GOT3 (cell line): ENCODE results near the gene ATP6V0A1.
"Not testable (repeated sequence)": the region's sequence is repeated elsewhere in the genome, so short reads cannot be mapped to it uniquely, and the experiment has no call there.

Experiments used
- DNase-seq: peaks from one replicate; lab custom pipeline; 2025; ENCODE audit warnings: mixed read lengths; lab: John Stamatoyannopoulos, UW

Gene ATP6V0A1

DNA sequence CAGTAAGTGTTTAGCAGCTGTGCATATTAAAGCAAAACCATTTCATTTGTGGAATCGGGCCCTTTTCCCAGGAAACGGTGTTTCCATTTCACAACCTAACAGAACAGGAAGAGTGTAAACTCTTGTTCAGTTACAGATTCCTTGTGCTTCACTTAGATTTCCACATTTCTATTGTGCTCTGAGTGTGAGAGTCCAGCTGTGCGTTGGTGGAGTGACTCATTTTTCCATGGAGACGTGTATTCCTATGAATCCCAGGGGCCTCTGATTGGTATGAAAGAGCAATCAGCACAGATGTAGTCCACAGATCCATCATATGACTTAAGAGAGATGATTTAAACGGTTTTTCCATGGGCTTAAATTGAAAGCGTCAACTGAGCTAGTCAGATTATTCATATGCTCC, 22.3 kb upstream of the ATP6V0A1 start:
- DNase-seq = peak; percentile 46

GRCh38 chr17:42438600-42439567, 19.8 kb upstream of the ATP6V0A1 start:
- no peak for DNase-seq

DNA sequence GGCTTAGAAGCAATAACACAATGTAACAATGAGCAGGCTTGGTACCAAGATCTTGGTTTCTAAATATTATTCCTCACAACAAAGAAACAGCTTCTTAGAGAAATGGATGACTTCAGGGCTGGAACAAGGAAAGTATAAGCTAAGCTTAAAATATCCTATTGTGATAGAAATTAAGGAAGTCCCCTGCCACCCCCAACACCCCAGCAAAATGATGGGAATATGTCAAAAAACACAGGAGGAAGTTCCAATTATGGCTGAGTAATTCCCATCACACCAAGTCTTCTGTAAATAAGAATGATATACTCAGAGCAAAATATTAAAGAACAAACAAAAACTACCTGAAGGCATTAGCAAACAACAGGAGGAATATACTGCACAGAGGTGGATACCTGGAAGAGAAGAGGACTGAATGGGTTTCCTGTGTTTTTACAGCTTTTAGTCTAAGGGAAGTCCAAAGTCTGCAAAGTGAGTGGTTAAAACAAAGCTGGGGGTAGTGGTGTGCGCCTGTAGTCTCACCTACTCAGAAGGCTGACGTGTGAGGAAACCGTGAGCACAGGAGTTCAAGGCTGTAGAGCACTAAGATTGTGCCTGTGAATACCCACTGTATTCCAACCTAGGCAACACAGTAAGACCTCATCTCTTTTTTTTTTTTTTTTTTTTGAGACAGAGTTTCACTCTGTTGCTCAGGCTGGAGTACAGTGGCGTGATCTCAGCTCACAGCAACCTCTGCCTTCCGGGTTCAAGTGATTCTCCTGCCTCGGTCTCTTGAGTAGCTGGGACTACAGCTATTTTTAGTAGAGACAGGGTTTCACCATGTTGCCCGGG, 17.1 kb upstream of the ATP6V0A1 start:
- DNase-seq = no peak

DNA sequence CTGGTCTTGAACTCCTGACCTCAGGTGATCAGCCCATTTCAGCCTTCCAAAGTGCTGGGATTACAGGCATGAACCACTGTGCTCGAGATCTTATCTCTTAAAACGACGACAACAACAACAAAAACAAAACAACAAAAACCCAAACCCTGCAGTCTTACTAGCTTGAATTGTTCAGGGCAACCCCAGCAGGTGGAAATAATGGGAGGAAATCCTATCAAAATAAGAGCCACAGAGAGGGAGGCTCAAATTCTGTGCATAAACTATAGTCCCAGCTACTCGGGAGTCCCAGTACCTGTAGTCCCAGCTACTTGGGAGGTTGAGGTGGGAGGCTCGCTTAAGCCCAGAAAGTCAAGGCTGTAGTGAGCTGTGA, 16.5 kb upstream of the ATP6V0A1 start:
- no peak for DNase-seq

DNA sequence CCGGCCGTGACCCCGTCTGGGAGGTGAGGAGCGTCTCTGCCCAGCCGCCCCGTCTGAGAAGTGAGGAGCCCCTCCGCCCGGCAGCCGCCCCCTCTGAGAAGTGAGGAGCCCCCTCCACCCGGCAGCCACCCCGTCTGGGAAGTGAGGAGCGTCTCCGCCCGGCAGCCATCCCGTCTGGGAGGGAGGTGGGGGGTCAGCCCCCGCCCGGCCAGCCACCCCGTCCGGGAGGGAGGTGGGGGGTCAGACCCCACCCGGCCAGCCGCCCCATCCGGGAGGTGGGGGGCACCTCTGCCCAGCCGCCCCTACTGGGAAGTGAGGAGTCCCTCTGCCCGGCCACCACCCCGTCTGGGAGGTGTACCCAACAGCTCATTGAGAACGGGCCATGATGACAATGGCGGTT, 9.5 kb upstream of the ATP6V0A1 start:
- not testable (repeated sequence) for DNase-seq

- DNase-seq = not testable (repeated sequence)
Observed at GRCh38 chr17:42449838-42450237, 8.8 kb upstream of the ATP6V0A1 start.

DNA sequence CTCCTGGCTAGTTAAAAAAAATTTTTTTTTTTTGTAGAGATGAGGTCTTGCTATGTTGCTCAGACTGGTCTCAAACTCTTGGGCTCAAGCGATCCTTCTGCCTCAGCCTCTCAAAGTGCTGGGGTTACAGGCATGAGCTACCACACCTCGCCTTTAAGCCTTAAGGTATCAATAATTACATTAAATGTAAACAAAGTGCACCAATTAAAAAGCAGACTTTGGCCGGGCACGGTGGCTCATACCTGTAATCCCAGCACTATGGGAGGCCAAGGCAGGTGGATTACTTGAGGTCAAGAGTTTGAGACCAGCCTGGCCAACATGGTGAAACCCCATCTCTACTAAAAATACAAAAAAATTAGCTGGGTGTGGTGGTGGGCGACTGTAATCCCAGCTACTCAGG, 7.4 kb upstream of the ATP6V0A1 start:
- not testable (repeated sequence) for DNase-seq

DNA sequence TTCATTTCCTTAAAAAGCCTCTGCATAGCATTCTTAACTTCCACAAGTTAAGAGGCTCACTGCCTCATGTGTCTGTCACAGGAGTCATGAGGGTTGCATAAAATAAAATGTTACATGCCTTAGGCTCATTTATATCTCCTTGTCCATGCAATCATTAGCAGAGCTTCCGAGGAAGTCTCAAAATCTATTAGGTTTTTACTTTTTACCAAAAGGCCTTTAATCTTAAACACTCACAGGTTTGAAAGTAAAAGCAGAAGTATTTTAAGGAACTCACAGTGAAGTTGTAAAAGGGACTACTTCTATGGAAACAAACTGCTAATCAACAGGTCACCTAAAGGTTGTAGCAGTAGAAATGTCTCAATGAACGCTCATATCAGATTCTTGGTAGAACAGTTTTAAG, 5.2 kb upstream of the ATP6V0A1 start:
- DNase-seq = no peak

GRCh38 chr17:42454987-42455386, 3.7 kb upstream of the ATP6V0A1 start:
- not testable (repeated sequence) for DNase-seq

- DNase-seq = no peak
Observed at GRCh38 chr17:42456223-42457106, 2.2 kb upstream of the ATP6V0A1 start.

DNA sequence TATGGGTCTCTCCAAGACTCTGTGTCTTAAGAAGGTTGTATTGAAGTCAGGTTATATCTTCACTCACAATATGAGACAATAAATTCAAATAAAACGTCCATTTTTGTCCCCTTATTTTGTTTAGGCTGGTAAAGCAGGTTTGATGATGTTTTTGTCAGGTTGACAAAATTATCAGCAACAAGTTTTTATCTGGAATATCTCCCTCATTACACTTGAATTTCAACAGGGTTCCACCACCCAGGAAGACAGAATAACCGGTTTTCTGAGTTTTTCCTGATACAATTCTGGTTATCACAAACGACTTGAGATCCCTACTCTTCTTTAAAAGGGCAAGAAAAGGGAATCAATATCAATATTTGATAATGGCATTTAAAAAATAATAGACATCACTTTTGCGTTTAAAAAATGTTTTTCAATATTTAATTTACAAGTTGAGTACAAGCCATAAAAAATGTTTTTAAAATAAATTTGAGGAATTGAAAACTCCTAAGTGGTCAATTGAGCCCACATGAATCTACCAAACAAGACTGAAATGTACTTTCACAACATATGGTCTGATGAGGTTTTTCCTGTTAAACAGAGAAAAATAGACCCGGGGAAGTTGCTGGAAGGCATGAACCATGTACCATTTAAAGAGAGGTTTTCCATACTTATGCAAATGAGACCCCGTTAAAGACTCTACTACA, 1.4 kb upstream of the ATP6V0A1 start:
- no peak for DNase-seq

DNA sequence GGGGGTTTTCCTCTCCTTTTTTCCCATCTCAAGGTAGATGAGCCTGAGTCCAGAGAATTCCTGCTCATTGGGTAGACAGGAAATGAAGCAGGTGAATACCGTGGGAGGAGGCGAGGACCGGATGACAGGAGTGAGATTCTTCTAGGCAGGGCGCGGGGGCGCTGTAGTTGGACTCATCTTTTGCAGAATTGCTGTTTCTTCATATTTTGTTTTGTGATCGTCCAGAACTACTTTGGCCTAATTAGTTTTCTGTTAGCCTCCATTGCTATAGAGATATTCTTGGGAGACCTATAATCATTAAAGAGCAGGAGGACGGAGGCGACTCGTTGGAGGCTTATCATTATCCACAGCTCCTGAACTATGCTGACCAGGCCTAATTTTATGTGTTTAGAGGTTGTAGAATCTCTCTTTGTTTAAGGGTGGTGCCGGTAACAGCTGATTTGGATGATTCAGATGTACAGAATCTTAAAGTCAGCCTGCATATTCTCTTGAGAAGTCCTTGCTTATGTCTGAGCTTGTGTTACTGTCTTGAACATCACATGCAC, 650 bp downstream of the ATP6V0A1 start:
- DNase-seq = no peak

- DNase-seq = no peak
Observed at GRCh38 chr17:42459801-42460281, 1.2 kb downstream of the ATP6V0A1 start.

DNA sequence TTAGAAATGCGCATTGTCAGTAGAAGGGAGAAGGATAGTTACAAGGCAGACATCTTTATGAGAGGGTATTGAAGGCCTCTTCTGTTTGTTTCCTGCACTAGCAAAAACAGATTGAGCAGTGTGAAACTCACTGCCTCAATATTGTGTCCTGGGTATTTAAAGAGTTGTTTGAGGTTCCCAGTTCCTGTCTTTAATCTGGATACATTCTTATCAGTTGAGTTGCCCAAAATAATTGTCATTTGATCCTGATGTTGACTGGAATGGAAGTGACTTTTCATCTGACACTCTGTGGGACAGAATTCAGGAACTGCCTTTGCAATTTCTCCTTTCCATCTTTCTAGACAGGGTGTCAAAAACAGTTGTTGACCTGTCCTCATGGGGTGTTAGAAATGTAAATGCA, 1.7 kb downstream of the ATP6V0A1 start:
- DNase-seq = no peak

DNA sequence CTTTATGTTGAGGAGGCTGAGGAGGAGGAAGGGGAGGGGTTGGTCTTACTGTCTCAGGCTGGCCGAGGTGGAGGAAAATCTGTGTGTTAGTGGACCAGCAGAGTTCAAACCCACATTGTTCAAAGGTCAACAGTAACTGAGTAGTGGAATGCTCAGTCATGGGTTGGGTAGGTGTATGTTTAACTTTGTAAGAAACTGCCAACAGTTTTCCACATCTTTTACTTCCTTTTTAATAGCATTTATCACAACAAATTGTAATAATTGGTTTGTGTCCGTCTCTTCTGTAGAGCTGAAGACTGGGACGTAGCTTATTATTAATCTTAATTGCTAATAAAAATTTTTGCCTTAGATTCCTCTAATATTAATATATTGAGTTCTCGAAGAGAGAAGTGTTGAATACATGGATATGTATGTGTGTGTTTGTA, 5.3 kb downstream of the ATP6V0A1 start:
- no peak for DNase-seq

- DNase-seq = no peak
Observed at GRCh38 chr17:42467889-42468288, 9.2 kb downstream of the ATP6V0A1 start.

GRCh38 chr17:42472709-42473521, 14.2 kb downstream of the ATP6V0A1 start:
- no peak for DNase-seq

DNA sequence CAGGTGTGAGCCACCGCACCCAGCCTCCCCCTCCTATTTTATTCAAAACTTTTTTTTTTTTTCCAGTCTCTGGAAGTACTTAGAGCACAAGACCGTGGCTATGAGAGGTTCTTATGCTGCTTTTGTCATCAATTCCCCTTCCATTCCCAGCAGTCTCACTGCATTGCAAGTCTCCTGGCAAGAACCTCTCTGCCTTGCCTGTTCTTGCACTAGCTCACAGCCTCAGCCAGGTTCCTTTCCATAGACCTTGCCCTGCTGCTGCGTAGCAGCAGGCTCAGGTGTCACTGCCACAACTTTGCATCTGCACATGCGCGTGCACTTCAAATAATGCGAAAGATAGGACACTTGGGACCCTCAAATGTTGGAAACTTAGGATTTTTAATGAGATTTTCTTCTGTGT, 15.6 kb downstream of the ATP6V0A1 start:
- no peak for DNase-seq

GRCh38 chr17:42475121-42475520, 16.4 kb downstream of the ATP6V0A1 start:
- DNase-seq = no peak

DNA sequence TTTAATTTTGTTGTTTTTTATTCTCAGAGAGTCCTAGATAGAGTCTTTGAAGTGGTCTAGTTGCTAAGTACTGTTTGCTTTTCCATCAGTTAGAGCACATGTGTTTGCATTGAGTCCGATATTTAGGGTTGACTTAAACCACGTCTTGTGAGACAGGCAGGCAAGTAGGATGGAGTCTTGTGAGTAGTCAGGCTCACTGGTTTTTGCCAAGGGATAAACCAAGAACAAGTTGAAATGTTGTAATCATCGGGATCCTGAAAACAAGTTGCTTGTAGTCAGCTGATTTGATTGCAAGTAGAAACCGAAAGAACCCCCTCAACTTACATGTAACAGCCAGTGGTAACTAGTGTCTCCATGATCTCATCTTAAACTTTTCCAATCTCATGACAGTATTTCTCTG, 17.2 kb downstream of the ATP6V0A1 start:
- no peak for DNase-seq
